ENCODE data around the gene ATP6V0E1.

The ATP6V0E1 gene

GRCh38 chr5:172957458-172957857 is 26.1 kb upstream of the ATP6V0E1 start:
- no peak for DNase-seq

GRCh38 chr5:172958331-172959046 is 25.1 kb upstream of the ATP6V0E1 start:
- peak; percentile 54 for DNase-seq

- no peak for DNase-seq
These were observed 23.5 kb upstream of the ATP6V0E1 start for GRCh38 chr5:172959824-172960799.

- no peak for DNase-seq
These were observed 13.7 kb upstream of the ATP6V0E1 start for GRCh38 chr5:172969921-172970320.

GRCh38 chr5:172971482-172971881 is 12.1 kb upstream of the ATP6V0E1 start:
- DNase-seq, result no peak

GRCh38 chr5:172972552-172972951 is 11.0 kb upstream of the ATP6V0E1 start:
- DNase-seq, result no peak

- DNase-seq, result no peak
These were observed 10.2 kb upstream of the ATP6V0E1 start for GRCh38 chr5:172973127-172973916.

- no peak for DNase-seq
These were observed 9.6 kb upstream of the ATP6V0E1 start for GRCh38 chr5:172973931-172974330.

- DNase-seq, result no peak
These were observed 8.3 kb upstream of the ATP6V0E1 start for GRCh38 chr5:172975289-172975688.

GRCh38 chr5:172979778-172980177 is 3.8 kb upstream of the ATP6V0E1 start:
- no peak for DNase-seq

GRCh38 chr5:172981931-172982330 is 1.6 kb upstream of the ATP6V0E1 start:
- no peak for DNase-seq

- peak; percentile 78 for DNase-seq
These were observed 828 bp downstream of the ATP6V0E1 start for GRCh38 chr5:172984244-172984953.

- DNase-seq, result no peak
These were observed 2.0 kb downstream of the ATP6V0E1 start for GRCh38 chr5:172985596-172985995.

GRCh38 chr5:172988276-172988675 is 4.7 kb downstream of the ATP6V0E1 start:
- DNase-seq, result no peak

GRCh38 chr5:172990776-172991175 is 7.2 kb downstream of the ATP6V0E1 start:
- no peak for DNase-seq

- DNase-seq, result no peak
These were observed 10.8 kb downstream of the ATP6V0E1 start for GRCh38 chr5:172994405-172994804.

GRCh38 chr5:172999372-172999973 is 15.9 kb downstream of the ATP6V0E1 start:
- no peak for DNase-seq

- no peak for DNase-seq
These were observed 16.4 kb downstream of the ATP6V0E1 start for GRCh38 chr5:172999974-173000373.

GRCh38 chr5:173001229-173001841 is 17.8 kb downstream of the ATP6V0E1 start:
- no peak for DNase-seq

- no peak for DNase-seq
These were observed 19.8 kb downstream of the ATP6V0E1 start for GRCh38 chr5:173003360-173003759.

- no peak for DNase-seq
These were observed 20.4 kb downstream of the ATP6V0E1 start for GRCh38 chr5:173004013-173004412.

GRCh38 chr5:173004447-173004846 is 20.9 kb downstream of the ATP6V0E1 start:
- DNase-seq, result no peak

Data from CD4-positive, alpha-beta T cell treated with Interferon gamma for 1 hour (primary cell).